GM10266 (cell line): ENCODE measurements around the gene RGS9BP.

ENCODE experiments used
- DNase-seq: peaks from one replicate; pipeline ENCODE4 v3.0.0; 2012; ENCODE audit errors: extremely low spot score
- TF ChIP-seq, protein P1 (sequence below): IDR thresholded peaks from 2 replicates; pipeline ENCODE4 v1.5.1; 2012; ENCODE audit warnings: mild to moderate bottlenecking, low read depth; ENCODE audit not compliant: control insufficient read depth, insufficient read depth; ENCODE audit errors: missing control alignments

Gene RGS9BP, protein sequence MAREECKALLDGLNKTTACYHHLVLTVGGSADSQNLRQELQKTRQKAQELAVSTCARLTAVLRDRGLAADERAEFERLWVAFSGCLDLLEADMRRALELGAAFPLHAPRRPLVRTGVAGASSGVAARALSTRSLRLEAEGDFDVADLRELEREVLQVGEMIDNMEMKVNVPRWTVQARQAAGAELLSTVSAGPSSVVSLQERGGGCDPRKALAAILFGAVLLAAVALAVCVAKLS

DNA sequence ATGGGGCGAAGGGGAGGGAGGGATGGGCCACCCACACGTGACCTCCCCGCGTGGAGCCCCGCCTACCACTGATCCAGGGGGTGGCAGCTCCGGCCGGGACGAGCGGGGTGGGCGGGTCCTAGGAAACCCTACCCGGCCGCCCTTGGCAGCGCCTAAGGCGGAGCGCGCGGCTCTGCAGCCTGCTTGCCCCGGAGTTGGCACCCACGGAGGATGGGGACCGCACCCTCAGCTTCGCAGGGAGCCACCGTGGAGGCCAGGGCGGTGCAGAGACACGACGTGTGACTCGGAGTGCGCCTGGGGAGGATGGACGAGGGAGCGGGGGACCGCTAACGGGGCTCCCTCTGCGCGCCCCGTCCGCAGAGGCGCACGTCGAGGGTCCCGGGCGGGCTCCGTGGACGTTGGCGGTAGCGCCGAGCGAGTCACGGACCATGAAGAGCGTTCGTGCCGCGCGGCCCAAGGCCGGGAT is at the start of gene RGS9BP:
RGS9BP (plus strand) TSS at position 129 of the 466 bp plus-strand sequence. CDS start 416 bp downstream, outside the sequence.
- TF ChIP-seq, protein P1, sequence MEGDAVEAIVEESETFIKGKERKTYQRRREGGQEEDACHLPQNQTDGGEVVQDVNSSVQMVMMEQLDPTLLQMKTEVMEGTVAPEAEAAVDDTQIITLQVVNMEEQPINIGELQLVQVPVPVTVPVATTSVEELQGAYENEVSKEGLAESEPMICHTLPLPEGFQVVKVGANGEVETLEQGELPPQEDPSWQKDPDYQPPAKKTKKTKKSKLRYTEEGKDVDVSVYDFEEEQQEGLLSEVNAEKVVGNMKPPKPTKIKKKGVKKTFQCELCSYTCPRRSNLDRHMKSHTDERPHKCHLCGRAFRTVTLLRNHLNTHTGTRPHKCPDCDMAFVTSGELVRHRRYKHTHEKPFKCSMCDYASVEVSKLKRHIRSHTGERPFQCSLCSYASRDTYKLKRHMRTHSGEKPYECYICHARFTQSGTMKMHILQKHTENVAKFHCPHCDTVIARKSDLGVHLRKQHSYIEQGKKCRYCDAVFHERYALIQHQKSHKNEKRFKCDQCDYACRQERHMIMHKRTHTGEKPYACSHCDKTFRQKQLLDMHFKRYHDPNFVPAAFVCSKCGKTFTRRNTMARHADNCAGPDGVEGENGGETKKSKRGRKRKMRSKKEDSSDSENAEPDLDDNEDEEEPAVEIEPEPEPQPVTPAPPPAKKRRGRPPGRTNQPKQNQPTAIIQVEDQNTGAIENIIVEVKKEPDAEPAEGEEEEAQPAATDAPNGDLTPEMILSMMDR: no peak
- peak; percentile 72 for DNase-seq

DNA sequence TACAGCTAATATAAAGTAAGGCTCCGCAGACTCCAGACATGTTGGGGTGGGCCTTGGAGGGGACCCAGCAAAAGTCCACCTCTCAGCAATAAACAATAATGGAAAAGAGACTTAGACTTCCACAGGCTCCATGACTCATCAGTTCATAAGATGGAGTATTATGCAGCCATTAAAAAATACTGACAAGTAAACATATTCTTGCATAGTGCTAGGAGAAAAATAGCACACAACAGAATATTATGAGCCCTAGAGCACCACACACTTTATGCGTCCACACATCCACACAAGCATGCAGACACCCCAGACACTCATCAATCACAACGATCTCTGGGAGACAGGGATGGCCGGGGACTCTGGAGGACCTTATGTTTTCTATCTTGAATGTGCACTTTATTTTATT is 48.7 kb upstream of the RGS9BP start:
- no peak for DNase-seq
- TF ChIP-seq, protein P1: no peak

DNA sequence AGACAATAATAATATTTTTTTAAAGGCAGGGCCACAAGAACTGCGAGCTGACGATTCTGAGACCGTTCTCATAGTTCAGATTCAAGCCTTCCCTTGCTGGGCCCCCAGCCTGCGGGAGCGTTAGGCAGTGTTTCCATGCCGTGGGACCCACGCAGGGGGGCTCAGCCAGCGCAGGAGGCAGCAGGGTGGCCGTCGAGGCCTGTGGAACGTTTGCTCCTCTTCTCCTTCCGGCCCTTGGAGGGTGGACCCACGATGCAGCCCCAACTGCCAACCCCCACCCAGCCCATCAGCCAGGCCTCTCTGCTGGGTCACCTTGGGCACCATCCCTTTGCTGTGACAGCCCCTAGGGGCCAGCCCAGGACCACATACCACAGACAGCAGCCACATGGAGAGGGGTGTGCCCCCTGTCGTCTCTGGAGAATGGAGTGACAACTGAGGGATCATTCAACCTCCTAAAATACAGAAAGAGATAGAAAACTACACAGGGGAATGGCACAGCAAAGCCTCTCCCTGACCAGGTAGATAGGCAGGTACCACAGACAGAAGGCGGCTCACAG is 47.9 kb upstream of the RGS9BP start:
- TF ChIP-seq, protein P1: no peak
- no peak for DNase-seq

DNA sequence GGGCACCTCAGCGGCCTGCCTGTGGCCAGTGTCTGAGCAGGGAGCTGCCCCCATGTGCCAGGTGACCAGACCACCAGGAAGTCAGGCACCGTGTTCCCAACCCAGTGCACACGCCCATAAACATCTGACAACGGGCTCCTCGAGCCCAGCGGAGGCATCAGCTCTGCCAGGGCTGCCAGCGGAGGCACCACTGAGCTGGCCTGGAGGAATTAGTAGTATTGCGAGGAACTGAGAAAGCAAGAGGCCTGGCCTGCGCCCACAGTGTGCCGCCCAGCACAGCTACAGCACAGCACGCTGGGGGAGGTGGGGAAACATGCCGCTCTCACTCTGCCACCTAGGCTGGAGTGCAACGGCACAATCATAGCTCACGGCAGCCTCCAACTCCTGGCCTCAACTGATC is 45.3 kb upstream of the RGS9BP start:
- TF ChIP-seq, protein P1: no peak
- DNase-seq: no peak

DNA sequence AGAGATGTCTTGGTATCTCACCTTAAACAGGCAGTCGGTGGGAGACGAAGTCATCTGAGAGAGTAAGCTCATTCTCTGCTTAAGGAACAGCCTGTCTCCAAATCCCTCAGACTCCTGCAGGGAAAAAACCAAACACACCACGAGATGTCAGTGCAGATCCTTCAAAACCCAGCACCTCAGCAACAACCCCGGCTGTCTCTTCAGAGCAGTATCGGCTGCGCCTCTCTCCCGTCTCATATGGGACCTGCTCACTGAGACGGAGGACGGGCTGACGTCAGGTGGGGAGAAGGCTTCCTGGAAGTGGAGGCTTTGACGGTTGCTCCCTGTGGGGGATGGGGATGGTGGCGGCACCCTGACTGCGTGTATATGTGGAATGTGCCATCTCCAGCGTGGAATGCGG is 44.3 kb upstream of the RGS9BP start:
- TF ChIP-seq, protein P1: no peak
- DNase-seq: no peak

DNA sequence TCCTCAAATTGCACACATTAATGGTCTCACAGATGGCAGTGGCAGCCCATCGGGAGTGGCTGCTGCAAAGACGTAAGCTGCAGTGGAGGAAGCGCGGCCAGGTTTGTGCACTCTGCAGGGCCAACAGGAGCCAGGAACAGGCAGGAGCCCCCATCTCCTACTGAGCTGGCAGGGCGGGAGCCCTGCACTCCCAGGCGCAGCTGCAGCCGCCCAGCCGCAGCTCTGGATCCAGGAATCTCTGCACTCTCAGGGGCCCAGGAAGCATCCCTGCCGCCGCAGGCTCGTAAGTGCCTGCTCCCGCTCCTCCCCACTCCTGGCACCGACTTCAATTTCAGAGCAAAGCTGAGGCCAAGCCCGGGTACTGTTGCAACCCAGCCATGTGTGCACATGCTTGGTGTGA is 38.2 kb upstream of the RGS9BP start:
- DNase-seq: no peak
- TF ChIP-seq, protein P1: no peak

DNA sequence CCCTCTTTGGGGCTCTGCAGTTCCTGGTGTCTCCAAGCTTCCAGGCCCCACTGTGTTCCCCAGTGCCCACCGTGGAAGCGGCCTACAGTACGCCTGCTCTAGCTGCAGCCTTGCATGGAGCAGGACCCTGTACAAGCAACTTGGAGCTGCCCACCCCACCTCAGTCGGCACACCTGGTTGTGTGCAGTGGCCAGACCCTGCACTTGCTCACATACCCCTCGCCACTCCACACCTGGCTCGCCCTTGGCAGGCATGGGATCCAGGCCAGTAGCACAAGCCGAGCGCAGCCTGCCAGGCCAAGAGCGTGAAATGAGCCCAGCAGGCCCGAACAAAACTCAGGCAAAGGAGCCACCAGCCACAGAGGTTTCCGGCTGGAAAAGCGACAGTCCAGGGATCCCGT is 37.0 kb upstream of the RGS9BP start:
- TF ChIP-seq, protein P1: no peak
- no peak for DNase-seq
